Measurements from ENCODE around the gene ZNF432. TPM values are rescaled to one million over a fixed set of nuclear protein-coding genes. Genes with fewer than 3 reads are reported as not detected.
A peak's percentile ranks its signal among the peaks of the same experiment; 100 is the strongest.

Gene ZNF432
- total and polyA plus RNA-seq, 10 of the 15 experiments (the other 5 are each of a cell fraction or from before 2014, with no cell fraction given): 1.7 to 7.2 (median 4.3) TPM

DNA sequence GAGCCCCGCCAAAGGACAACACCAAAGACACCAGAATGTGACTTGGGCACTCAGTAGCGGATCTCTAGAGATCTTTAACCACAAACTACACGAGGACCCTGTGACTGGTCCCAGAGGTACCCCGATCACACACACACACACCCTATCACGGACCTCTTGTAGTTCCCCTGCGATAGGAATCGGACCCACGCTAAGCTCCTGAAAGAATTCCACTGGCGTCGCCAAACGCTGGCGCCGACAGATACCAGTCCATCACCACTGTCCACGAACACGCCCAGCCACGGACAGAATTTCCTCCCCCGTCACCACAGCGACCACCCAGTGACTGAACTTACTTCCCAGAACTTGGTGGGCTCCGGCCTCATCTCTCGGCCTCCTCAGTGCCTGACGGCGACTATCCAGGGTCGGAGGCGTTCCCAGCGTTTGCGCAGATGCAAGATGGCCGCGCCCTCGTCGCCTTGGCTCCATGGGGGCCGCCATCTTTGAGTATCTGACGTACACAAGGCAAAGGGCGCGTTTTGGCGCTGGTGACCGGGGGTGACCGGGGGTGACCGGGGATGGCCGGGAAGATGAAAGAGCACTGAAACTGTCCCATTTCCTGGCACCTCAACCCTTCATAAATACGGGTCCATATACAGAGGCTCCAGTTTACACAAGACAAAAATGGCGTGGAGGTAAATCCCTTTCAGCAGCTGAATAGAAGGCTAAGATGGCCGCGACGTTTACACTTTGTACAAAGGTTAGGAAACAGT, 40.7 kb downstream of the ZNF432 start, which contains the start of gene ZNF615 (continued):
- TF ChIP-seq MEF2A (IDR thresholded peaks at IDR 0.05; ENCODE audit: insufficient read depth, low read depth, low read length) (no peak), FOXM1 (IDR thresholded peaks at IDR 0.05; ENCODE audit: low read depth, low read length) (no peak), NFYA (IDR thresholded peaks at IDR 0.05; ENCODE audit: borderline replicate concordance, low read depth, low read length) (no peak), CBX5 (IDR thresholded peaks at IDR 0.05; ENCODE audit: low read depth) (no peak), ZNF384 (IDR thresholded peaks at IDR 0.05; ENCODE audit: borderline replicate concordance, low read depth, low read length) (no peak), BCL11A (IDR thresholded peaks at IDR 0.05; ENCODE audit: low read depth, low read length) (no peak), RELA (IDR thresholded peaks at IDR 0.05; ENCODE audit: borderline replicate concordance, partially characterized antibody) (no peak), MYC (IDR thresholded peaks at IDR 0.05; ENCODE audit: insufficient read depth, insufficient read length, insufficient replicate concordance, low read length, severe bottlenecking) (no peak), POLR2A (IDR thresholded peaks at IDR 0.05; ENCODE audit: low read depth, low read length) (peak; percentile 72), ASH2L (IDR thresholded peaks at IDR 0.05; ENCODE audit: borderline replicate concordance, low read depth) (peak; percentile 42; the same call in 1 of the 2 replicates), PML (IDR thresholded peaks at IDR 0.05; ENCODE audit: low read length) (no peak), ZNF207 (IDR thresholded peaks at IDR 0.05; ENCODE audit: borderline replicate concordance) (no peak; the same call in 1 of the 2 replicates), JUNB (IDR thresholded peaks at IDR 0.05) (no peak), NR2C2 (IDR thresholded peaks at IDR 0.05; ENCODE audit: borderline replicate concordance, control insufficient read depth, insufficient read length, low read depth) (no peak), GABPA (IDR thresholded peaks at IDR 0.05; ENCODE audit: low read depth) (no peak), FOXK2 (IDR thresholded peaks at IDR 0.05) (no peak), NR2F1 (conservative IDR thresholded peaks at IDR 0.05) (peak; percentile 46; the same call in 1 of the 2 replicates), ATF7 (IDR thresholded peaks at IDR 0.05; ENCODE audit: low read depth) (0 out of 2 replicates have a peak, but pooled peaks have one; percentile 9), BHLHE40 (IDR thresholded peaks at IDR 0.05; ENCODE audit: borderline replicate concordance in 1 of 2, low read depth in 2 of 2, low read length in 1 of 2) (0 out of 4 replicates have a peak, but pooled peaks of 1 of the 2 experiments have one; percentile 10)
- TF ChIP-seq, protein P1, sequence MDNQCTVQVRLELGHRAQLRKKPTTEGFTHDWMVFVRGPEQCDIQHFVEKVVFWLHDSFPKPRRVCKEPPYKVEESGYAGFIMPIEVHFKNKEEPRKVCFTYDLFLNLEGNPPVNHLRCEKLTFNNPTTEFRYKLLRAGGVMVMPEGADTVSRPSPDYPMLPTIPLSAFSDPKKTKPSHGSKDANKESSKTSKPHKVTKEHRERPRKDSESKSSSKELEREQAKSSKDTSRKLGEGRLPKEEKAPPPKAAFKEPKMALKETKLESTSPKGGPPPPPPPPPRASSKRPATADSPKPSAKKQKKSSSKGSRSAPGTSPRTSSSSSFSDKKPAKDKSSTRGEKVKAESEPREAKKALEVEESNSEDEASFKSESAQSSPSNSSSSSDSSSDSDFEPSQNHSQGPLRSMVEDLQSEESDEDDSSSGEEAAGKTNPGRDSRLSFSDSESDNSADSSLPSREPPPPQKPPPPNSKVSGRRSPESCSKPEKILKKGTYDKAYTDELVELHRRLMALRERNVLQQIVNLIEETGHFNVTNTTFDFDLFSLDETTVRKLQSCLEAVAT (IDR thresholded peaks at IDR 0.05): no peak
- TF ChIP-seq, protein P2, sequence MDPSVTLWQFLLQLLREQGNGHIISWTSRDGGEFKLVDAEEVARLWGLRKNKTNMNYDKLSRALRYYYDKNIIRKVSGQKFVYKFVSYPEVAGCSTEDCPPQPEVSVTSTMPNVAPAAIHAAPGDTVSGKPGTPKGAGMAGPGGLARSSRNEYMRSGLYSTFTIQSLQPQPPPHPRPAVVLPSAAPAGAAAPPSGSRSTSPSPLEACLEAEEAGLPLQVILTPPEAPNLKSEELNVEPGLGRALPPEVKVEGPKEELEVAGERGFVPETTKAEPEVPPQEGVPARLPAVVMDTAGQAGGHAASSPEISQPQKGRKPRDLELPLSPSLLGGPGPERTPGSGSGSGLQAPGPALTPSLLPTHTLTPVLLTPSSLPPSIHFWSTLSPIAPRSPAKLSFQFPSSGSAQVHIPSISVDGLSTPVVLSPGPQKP (IDR thresholded peaks at IDR 0.05; ENCODE audit: low read depth, low read length): no peak
- TF ChIP-seq, protein P3, sequence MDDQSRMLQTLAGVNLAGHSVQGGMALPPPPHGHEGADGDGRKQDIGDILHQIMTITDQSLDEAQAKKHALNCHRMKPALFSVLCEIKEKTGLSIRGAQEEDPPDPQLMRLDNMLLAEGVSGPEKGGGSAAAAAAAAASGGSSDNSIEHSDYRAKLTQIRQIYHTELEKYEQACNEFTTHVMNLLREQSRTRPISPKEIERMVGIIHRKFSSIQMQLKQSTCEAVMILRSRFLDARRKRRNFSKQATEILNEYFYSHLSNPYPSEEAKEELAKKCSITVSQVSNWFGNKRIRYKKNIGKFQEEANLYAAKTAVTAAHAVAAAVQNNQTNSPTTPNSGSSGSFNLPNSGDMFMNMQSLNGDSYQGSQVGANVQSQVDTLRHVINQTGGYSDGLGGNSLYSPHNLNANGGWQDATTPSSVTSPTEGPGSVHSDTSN (IDR thresholded peaks at IDR 0.05; ENCODE audit: insufficient replicate concordance, low read depth, low read length): no peak
- TF ChIP-seq, protein P4, sequence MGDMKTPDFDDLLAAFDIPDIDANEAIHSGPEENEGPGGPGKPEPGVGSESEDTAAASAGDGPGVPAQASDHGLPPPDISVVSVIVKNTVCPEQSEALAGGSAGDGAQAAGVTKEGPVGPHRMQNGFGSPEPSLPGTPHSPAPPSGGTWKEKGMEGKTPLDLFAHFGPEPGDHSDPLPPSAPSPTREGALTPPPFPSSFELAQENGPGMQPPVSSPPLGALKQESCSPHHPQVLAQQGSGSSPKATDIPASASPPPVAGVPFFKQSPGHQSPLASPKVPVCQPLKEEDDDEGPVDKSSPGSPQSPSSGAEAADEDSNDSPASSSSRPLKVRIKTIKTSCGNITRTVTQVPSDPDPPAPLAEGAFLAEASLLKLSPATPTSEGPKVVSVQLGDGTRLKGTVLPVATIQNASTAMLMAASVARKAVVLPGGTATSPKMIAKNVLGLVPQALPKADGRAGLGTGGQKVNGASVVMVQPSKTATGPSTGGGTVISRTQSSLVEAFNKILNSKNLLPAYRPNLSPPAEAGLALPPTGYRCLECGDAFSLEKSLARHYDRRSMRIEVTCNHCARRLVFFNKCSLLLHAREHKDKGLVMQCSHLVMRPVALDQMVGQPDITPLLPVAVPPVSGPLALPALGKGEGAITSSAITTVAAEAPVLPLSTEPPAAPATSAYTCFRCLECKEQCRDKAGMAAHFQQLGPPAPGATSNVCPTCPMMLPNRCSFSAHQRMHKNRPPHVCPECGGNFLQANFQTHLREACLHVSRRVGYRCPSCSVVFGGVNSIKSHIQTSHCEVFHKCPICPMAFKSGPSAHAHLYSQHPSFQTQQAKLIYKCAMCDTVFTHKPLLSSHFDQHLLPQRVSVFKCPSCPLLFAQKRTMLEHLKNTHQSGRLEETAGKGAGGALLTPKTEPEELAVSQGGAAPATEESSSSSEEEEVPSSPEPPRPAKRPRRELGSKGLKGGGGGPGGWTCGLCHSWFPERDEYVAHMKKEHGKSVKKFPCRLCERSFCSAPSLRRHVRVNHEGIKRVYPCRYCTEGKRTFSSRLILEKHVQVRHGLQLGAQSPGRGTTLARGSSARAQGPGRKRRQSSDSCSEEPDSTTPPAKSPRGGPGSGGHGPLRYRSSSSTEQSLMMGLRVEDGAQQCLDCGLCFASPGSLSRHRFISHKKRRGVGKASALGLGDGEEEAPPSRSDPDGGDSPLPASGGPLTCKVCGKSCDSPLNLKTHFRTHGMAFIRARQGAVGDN (IDR thresholded peaks at IDR 0.05): 0 out of 2 replicates have a peak, but pooled peaks have one; percentile 30
